Measurements from ENCODE around the gene TRPM7.

The TRPM7 gene

GRCh38 chr15:50558012-50558411 is 128.6 kb downstream of the TRPM7 start:
- no peak for DNase-seq

GRCh38 chr15:50556642-50557371 is 129.8 kb downstream of the TRPM7 start:
- DNase-seq, result no peak

- DNase-seq, result no peak
Observed at GRCh38 chr15:50552238-50552637, 134.4 kb downstream of the TRPM7 start.

- no peak for DNase-seq
Observed at GRCh38 chr15:50549326-50549725, 137.3 kb downstream of the TRPM7 start.

GRCh38 chr15:50546566-50546965 is 140.0 kb downstream of the TRPM7 start, which contains the start of gene USP50:
Gene USP50, minus strand, starts transcription at chr15:50546666. Its CDS starts 141 bp downstream, at chr15:50546525.
- DNase-seq, result no peak

GRCh38 chr15:50544368-50544767 is 142.2 kb downstream of the TRPM7 start:
- no peak for DNase-seq

- no peak for DNase-seq
Observed at GRCh38 chr15:50543556-50543955, 143.0 kb downstream of the TRPM7 start.

- no peak for DNase-seq
Observed at GRCh38 chr15:50542887-50543210, 143.7 kb downstream of the TRPM7 start.

GRCh38 chr15:50531766-50532165 is 154.8 kb downstream of the TRPM7 start:
- DNase-seq, result no peak

GRCh38 chr15:50531163-50531562 is 155.4 kb downstream of the TRPM7 start:
- DNase-seq, result no peak

GRCh38 chr15:50523851-50524251 is 162.7 kb downstream of the TRPM7 start:
- DNase-seq, result no peak

GRCh38 chr15:50519740-50520425 is 166.7 kb downstream of the TRPM7 start:
- DNase-seq, result no peak

GRCh38 chr15:50513001-50513400 is 173.6 kb downstream of the TRPM7 start:
- no peak for DNase-seq
